Panc1 (cell line): ENCODE results near the gene RBM4. TPM values are rescaled to one million over a fixed set of nuclear protein-coding genes. Genes with fewer than 3 reads are reported as not detected.

Source experiments
- ATAC-seq: fragments of 200-7000 bp; cut with Tn5 transposase; 2 replicates; pipeline ENCODE4 v1.9.1; 2020; ENCODE audit warnings: mild to moderate bottlenecking, moderate library complexity
- BruUV-seq: library from RNA; stranded (reverse); fragments of 400-500 nt; replicated peaks from 2 replicates; lab custom pipeline; 2021; lab: Mats Ljungman, UMichigan
- CTCF ChIA-PET: fragments of 300-600 bp; sonication (Branson Sonifier 250); formaldehyde crosslinking; loops from one replicate; lab custom pipeline; 2022; ENCODE audit warnings: antibody characterized with exemption; lab: Charles Lee
- POLR2A ChIA-PET: fragments of 300-600 bp; sonication (Branson Sonifier 250); formaldehyde crosslinking; loops from one replicate; lab custom pipeline; 2022; ENCODE audit warnings: antibody characterized with exemption; lab: Charles Lee
- DNase-seq: peaks from one replicate; pipeline ENCODE4 v3.0.0-alpha.2; 2010; ENCODE audit warnings: low read depth, low spot score
- H3K27ac ChIP-seq: 2 replicates; pipeline ENCODE4 v1.5.1; 2011; ENCODE audit warnings: mild to moderate bottlenecking, low read length, inconsistent platforms
- H3K27me3 ChIP-seq: fragments of 200-500 bp; sonication (Bioruptor generic); 2 replicates; pipeline ENCODE4 v1.6.0; 2014; ENCODE audit warnings: low read length, inconsistent platforms; ENCODE audit not compliant: control insufficient read depth, insufficient read depth
- H3K36me3 ChIP-seq: fragments of 200-500 bp; sonication (Bioruptor generic); 2 replicates; pipeline ENCODE4 v1.5.1; 2014; ENCODE audit warnings: inconsistent platforms, mild to moderate bottlenecking, low read length, moderate library complexity; ENCODE audit not compliant: control insufficient read depth, insufficient read depth
- H3K4me1 ChIP-seq: 2 replicates; pipeline ENCODE4 v1.5.1; 2011; ENCODE audit warnings: inconsistent platforms, mild to moderate bottlenecking, low read length, moderate library complexity; ENCODE audit not compliant: control insufficient read depth, insufficient read depth
- H3K4me3 ChIP-seq, 2 experiments: 2 replicates each; pipeline ENCODE4 v1.5.1; 2011 to 2012; ENCODE audit warnings: low read depth in 2 of 2, low read length in 2 of 2, mild to moderate bottlenecking in 2 of 2, inconsistent platforms in 1 of 2, moderate library complexity in 1 of 2
- H3K9me3 ChIP-seq: fragments of 200-500 bp; sonication (Bioruptor generic); 2 replicates; pipeline ENCODE4 v1.5.1; 2014; ENCODE audit warnings: low read depth, mild to moderate bottlenecking, inconsistent platforms, low read length, moderate library complexity; ENCODE audit not compliant: control insufficient read depth, insufficient read depth
- POLR2AphosphoS5 ChIP-seq: IDR thresholded peaks from 2 replicates; pipeline ENCODE4 v1.6.1; 2012; ENCODE audit warnings: mild to moderate bottlenecking, low read depth, low read length, moderate library complexity
- SIN3A ChIP-seq: IDR thresholded peaks from 2 replicates; pipeline ENCODE4 v1.6.1; 2012; ENCODE audit warnings: low read depth, mild to moderate bottlenecking, low read length, moderate library complexity, borderline replicate concordance; ENCODE audit not compliant: insufficient read depth
- TCF7L2 ChIP-seq: IDR thresholded peaks from 2 replicates; pipeline ENCODE4 v1.6.1; 2011; ENCODE audit warnings: mild to moderate bottlenecking, low read depth, low read length, inconsistent platforms
- in situ Hi-C: cut with HindIII; loops from 2 replicates; pipeline ENCODE4 v1.10.0; 2016; ENCODE audit warnings: low sequenced_read_pairs, low pct_unique_long_range_greater_than_20kb
- intact Hi-C: fragments of 100-400 bp; cut with micrococcal nuclease; formaldehyde crosslinking; loops from one replicate; pipeline ENCODE4 v1.10.0; 2022; ENCODE audit not compliant: unreplicated experiment
- total RNA-seq: library from RNA; stranded (reverse); gene quantifications from one replicate; pipeline ENCODE4 v1.2.1, GENCODE V29; 2021; ENCODE audit not compliant: unreplicated experiment
- TF ChIP-seq, protein P1 (sequence below): fragments of 450-650 bp; IDR thresholded peaks from 2 replicates; pipeline ENCODE4 v1.5.1; 2017; ENCODE audit warnings: mild to moderate bottlenecking
- TF ChIP-seq, protein P2 (sequence below), 2 experiments: IDR thresholded peaks; 2 replicates each; pipeline ENCODE4 v1.6.1; 2011 to 2012; ENCODE audit warnings: low read depth in 2 of 2, control low read depth in 1 of 2, low read length in 1 of 2, mild to moderate bottlenecking in 1 of 2, moderate library complexity in 1 of 2; ENCODE audit not compliant: insufficient read depth in 1 of 2

RBM4 gene
- total RNA-seq, 1 experiment from 2014 or later, result 195 TPM

DNA sequence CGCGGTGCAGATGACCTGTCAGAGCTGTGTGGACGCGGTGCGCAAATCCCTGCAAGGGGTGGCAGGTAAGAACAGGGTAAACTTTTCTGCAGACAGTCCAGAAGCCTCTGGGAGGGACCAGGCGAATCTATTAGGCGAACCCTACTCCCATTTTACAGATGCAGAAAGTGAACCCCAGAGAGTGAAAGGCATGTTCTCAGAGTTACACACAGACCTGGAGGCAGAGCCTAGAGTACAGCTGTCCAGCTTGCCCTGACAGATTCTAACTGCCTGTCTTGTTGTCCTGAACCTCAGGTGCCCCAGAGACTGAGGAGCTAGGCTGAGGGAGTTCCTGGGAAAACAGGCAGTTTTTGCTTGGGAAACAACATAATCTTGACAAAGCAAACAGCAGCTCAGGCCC lies 44.9 kb upstream of the RBM4 start:
- no peak for TF ChIP-seq POLR2AphosphoS5
- no peak for TF ChIP-seq SIN3A
- no peak for TF ChIP-seq TCF7L2
- TF ChIP-seq, protein P1, sequence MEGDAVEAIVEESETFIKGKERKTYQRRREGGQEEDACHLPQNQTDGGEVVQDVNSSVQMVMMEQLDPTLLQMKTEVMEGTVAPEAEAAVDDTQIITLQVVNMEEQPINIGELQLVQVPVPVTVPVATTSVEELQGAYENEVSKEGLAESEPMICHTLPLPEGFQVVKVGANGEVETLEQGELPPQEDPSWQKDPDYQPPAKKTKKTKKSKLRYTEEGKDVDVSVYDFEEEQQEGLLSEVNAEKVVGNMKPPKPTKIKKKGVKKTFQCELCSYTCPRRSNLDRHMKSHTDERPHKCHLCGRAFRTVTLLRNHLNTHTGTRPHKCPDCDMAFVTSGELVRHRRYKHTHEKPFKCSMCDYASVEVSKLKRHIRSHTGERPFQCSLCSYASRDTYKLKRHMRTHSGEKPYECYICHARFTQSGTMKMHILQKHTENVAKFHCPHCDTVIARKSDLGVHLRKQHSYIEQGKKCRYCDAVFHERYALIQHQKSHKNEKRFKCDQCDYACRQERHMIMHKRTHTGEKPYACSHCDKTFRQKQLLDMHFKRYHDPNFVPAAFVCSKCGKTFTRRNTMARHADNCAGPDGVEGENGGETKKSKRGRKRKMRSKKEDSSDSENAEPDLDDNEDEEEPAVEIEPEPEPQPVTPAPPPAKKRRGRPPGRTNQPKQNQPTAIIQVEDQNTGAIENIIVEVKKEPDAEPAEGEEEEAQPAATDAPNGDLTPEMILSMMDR, result no peak
- TF ChIP-seq, protein P2, sequence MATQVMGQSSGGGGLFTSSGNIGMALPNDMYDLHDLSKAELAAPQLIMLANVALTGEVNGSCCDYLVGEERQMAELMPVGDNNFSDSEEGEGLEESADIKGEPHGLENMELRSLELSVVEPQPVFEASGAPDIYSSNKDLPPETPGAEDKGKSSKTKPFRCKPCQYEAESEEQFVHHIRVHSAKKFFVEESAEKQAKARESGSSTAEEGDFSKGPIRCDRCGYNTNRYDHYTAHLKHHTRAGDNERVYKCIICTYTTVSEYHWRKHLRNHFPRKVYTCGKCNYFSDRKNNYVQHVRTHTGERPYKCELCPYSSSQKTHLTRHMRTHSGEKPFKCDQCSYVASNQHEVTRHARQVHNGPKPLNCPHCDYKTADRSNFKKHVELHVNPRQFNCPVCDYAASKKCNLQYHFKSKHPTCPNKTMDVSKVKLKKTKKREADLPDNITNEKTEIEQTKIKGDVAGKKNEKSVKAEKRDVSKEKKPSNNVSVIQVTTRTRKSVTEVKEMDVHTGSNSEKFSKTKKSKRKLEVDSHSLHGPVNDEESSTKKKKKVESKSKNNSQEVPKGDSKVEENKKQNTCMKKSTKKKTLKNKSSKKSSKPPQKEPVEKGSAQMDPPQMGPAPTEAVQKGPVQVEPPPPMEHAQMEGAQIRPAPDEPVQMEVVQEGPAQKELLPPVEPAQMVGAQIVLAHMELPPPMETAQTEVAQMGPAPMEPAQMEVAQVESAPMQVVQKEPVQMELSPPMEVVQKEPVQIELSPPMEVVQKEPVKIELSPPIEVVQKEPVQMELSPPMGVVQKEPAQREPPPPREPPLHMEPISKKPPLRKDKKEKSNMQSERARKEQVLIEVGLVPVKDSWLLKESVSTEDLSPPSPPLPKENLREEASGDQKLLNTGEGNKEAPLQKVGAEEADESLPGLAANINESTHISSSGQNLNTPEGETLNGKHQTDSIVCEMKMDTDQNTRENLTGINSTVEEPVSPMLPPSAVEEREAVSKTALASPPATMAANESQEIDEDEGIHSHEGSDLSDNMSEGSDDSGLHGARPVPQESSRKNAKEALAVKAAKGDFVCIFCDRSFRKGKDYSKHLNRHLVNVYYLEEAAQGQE (IDR thresholded peaks at IDR 0.05; ENCODE audit: insufficient read depth in 1 of 2, low read depth in 2 of 2, low read length in 1 of 2), result no peak
- no peaks in the 10 kb centered on the region for H3K27me3 ChIP-seq
- H3K36me3 ChIP-seq, result no peaks in the 10 kb centered on the region
- ChIA-PET CTCF (interaction anchor here (0.7 kb wide), 1 partner anchor 241 kb away, joined by 3 read pairs; no protein-coding TSS in a partner anchor), POLR2A (no interaction called here)
- no TSS peak for BruUV-seq
- DNase-seq (no peak), ATAC-seq (no peak)
- peaks cover 8% of the 10 kb centered on the region for H3K4me1 ChIP-seq
- intact Hi-C loops, result no loop called here
- H3K4me3 ChIP-seq, result peak overlapping the region; percentile 88 to 95
- in situ Hi-C loops, result no loop called here
- H3K9me3 ChIP-seq, result no peaks in the 10 kb centered on the region; the same call in 1 of the 2 replicates
- peak overlapping the region; percentile 96 for H3K27ac ChIP-seq

DNA sequence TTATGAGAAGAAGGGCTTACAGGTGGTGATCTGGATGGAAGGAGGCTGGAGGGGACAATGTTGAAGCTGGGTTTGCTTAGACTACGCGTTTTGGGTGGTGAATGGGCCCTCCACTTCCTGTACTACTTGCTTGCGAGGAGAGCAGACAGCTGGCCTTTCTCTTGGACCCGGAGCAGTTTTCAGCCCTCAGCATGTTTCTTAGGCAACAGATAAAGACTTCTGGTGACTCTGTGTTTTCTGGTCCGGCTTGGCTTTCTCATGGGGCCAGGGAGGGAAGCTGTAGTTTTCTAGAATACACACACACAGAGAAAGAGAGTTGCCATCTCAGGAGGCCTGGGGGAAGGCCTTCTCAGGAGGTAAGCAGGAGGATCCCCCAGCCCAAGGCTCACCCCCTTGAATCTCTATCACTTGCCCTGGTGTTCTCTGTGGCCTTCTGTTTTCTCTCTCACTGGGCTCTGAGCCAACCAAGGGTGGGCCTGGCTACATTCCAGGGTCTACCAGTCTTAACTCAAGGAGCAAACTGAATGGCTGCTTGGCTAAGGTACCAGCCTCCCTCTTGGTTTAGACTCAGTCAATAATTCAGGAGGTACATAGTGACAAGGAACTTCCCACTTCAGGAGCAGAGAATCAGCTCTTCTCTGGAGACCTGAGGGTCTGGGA lies 43.1 kb upstream of the RBM4 start:
- DNase-seq (no peak), ATAC-seq (no peak)
- Histone ChIP-seq H3K4me3 (no peak overlapping the region), H3K9me3 (no peaks in the 10 kb centered on the region; the same call in 1 of the 2 replicates), H3K4me1 (peaks cover 8% of the 10 kb centered on the region), H3K36me3 (no peaks in the 10 kb centered on the region; the same call in 1 of the 2 replicates), H3K27me3 (no peaks in the 10 kb centered on the region), H3K27ac (no peak overlapping the region)
- ChIA-PET CTCF (no interaction called here), POLR2A (interaction anchor here (1.2 kb wide), 1 partner anchor 26 kb away, joined by 5 read pairs; no protein-coding TSS in a partner anchor)
- BruUV-seq, result no TSS peak
- TF ChIP-seq, protein P1, result no peak
- TF ChIP-seq SIN3A, result no peak
- TF ChIP-seq, protein P2 (IDR thresholded peaks at IDR 0.05; ENCODE audit: insufficient read depth in 1 of 2, low read depth in 2 of 2, low read length in 1 of 2), result no peak
- no peak for TF ChIP-seq TCF7L2
- TF ChIP-seq POLR2AphosphoS5, result no peak
- in situ Hi-C loops (no loop called here), intact Hi-C loops (no loop called here)
